Panc1 (cell line): Measurements from ENCODE around the gene FNBP1L. TPM values are rescaled to one million over a fixed set of nuclear protein-coding genes. Genes with fewer than 3 reads are reported as not detected.

ENCODE experiments used
- ATAC-seq: fragments of 200-7000 bp; cut with Tn5 transposase; 2 replicates; pipeline ENCODE4 v1.9.1; 2020; ENCODE audit warnings: mild to moderate bottlenecking, moderate library complexity
- BruUV-seq: library from RNA; stranded (reverse); fragments of 400-500 nt; replicated peaks from 2 replicates; lab custom pipeline; 2021; lab: Mats Ljungman, UMichigan
- CTCF ChIA-PET: fragments of 300-600 bp; sonication (Branson Sonifier 250); formaldehyde crosslinking; loops from one replicate; lab custom pipeline; 2022; ENCODE audit warnings: antibody characterized with exemption; lab: Charles Lee
- POLR2A ChIA-PET: fragments of 300-600 bp; sonication (Branson Sonifier 250); formaldehyde crosslinking; loops from one replicate; lab custom pipeline; 2022; ENCODE audit warnings: antibody characterized with exemption; lab: Charles Lee
- DNase-seq: peaks from one replicate; pipeline ENCODE4 v3.0.0-alpha.2; 2010; ENCODE audit warnings: low read depth, low spot score
- H3K27ac ChIP-seq: 2 replicates; pipeline ENCODE4 v1.5.1; 2011; ENCODE audit warnings: mild to moderate bottlenecking, low read length, inconsistent platforms
- H3K27me3 ChIP-seq: fragments of 200-500 bp; sonication (Bioruptor generic); 2 replicates; pipeline ENCODE4 v1.6.0; 2014; ENCODE audit warnings: low read length, inconsistent platforms; ENCODE audit not compliant: control insufficient read depth, insufficient read depth
- H3K36me3 ChIP-seq: fragments of 200-500 bp; sonication (Bioruptor generic); 2 replicates; pipeline ENCODE4 v1.5.1; 2014; ENCODE audit warnings: inconsistent platforms, mild to moderate bottlenecking, low read length, moderate library complexity; ENCODE audit not compliant: control insufficient read depth, insufficient read depth
- H3K4me1 ChIP-seq: 2 replicates; pipeline ENCODE4 v1.5.1; 2011; ENCODE audit warnings: inconsistent platforms, mild to moderate bottlenecking, low read length, moderate library complexity; ENCODE audit not compliant: control insufficient read depth, insufficient read depth
- H3K4me3 ChIP-seq, 2 experiments: 2 replicates each; pipeline ENCODE4 v1.5.1; 2011 to 2012; ENCODE audit warnings: low read depth in 2 of 2, low read length in 2 of 2, mild to moderate bottlenecking in 2 of 2, inconsistent platforms in 1 of 2, moderate library complexity in 1 of 2
- H3K9me3 ChIP-seq: fragments of 200-500 bp; sonication (Bioruptor generic); 2 replicates; pipeline ENCODE4 v1.5.1; 2014; ENCODE audit warnings: low read depth, mild to moderate bottlenecking, inconsistent platforms, low read length, moderate library complexity; ENCODE audit not compliant: control insufficient read depth, insufficient read depth
- CTCF ChIP-seq: fragments of 450-650 bp; IDR thresholded peaks from 2 replicates; pipeline ENCODE4 v1.5.1; 2017; ENCODE audit warnings: mild to moderate bottlenecking
- POLR2AphosphoS5 ChIP-seq: IDR thresholded peaks from 2 replicates; pipeline ENCODE4 v1.6.1; 2012; ENCODE audit warnings: mild to moderate bottlenecking, low read depth, low read length, moderate library complexity
- REST ChIP-seq, 2 experiments: IDR thresholded peaks; 2 replicates each; pipeline ENCODE4 v1.6.1; 2011 to 2012; ENCODE audit warnings: low read depth in 2 of 2, control low read depth in 1 of 2, low read length in 1 of 2, mild to moderate bottlenecking in 1 of 2, moderate library complexity in 1 of 2; ENCODE audit not compliant: insufficient read depth in 1 of 2
- SIN3A ChIP-seq: IDR thresholded peaks from 2 replicates; pipeline ENCODE4 v1.6.1; 2012; ENCODE audit warnings: low read depth, mild to moderate bottlenecking, low read length, moderate library complexity, borderline replicate concordance; ENCODE audit not compliant: insufficient read depth
- TCF7L2 ChIP-seq: IDR thresholded peaks from 2 replicates; pipeline ENCODE4 v1.6.1; 2011; ENCODE audit warnings: mild to moderate bottlenecking, low read depth, low read length, inconsistent platforms
- in situ Hi-C: cut with HindIII; loops from 2 replicates; pipeline ENCODE4 v1.10.0; 2016; ENCODE audit warnings: low sequenced_read_pairs, low pct_unique_long_range_greater_than_20kb
- intact Hi-C: fragments of 100-400 bp; cut with micrococcal nuclease; formaldehyde crosslinking; loops from one replicate; pipeline ENCODE4 v1.10.0; 2022; ENCODE audit not compliant: unreplicated experiment
- total RNA-seq: library from RNA; stranded (reverse); gene quantifications from one replicate; pipeline ENCODE4 v1.2.1, GENCODE V29; 2021; ENCODE audit not compliant: unreplicated experiment

FNBP1L gene
- total RNA-seq, 1 experiment from 2014 or later, result 25.1 TPM

GRCh38 chr1:93501399-93501798 lies 53.5 kb downstream of the FNBP1L start:
- Histone ChIP-seq H3K4me3 (no peak overlapping the region), H3K36me3 (no peaks in the 10 kb centered on the region), H3K27ac (no peak overlapping the region), H3K27me3 (no peaks in the 10 kb centered on the region), H3K9me3 (no peaks in the 10 kb centered on the region), H3K4me1 (no peaks in the 10 kb centered on the region; the same call in 1 of the 2 replicates)
- in situ Hi-C loops, result no loop called here
- no TSS peak for BruUV-seq
- ATAC-seq (no peak), DNase-seq (no peak)
- TF ChIP-seq CTCF, result no peak
- no peak for TF ChIP-seq POLR2AphosphoS5
- TF ChIP-seq REST (IDR thresholded peaks at IDR 0.05; ENCODE audit: insufficient read depth in 1 of 2, low read depth in 2 of 2, low read length in 1 of 2), result no peak
- no peak for TF ChIP-seq TCF7L2
- no peak for TF ChIP-seq SIN3A
- ChIA-PET POLR2A (no interaction called here), CTCF (no interaction called here)
- intact Hi-C loops, result no loop called here

GRCh38 chr1:93501829-93502369 lies 54.0 kb downstream of the FNBP1L start:
- Histone ChIP-seq H3K4me1 (no peaks in the 10 kb centered on the region; the same call in 1 of the 2 replicates), H3K36me3 (no peaks in the 10 kb centered on the region), H3K27ac (no peak overlapping the region), H3K27me3 (no peaks in the 10 kb centered on the region), H3K9me3 (no peaks in the 10 kb centered on the region), H3K4me3 (no peak overlapping the region)
- ATAC-seq (no peak), DNase-seq (no peak)
- CTCF ChIA-PET, result no interaction called here
- intact Hi-C loops (no loop called here), in situ Hi-C loops (no loop called here)
- POLR2A ChIA-PET, result no interaction called here
- TF ChIP-seq CTCF, result no peak
- no peak for TF ChIP-seq TCF7L2
- no peak for TF ChIP-seq POLR2AphosphoS5
- TF ChIP-seq REST (IDR thresholded peaks at IDR 0.05; ENCODE audit: insufficient read depth in 1 of 2, low read depth in 2 of 2, low read length in 1 of 2), result no peak
- no peak for TF ChIP-seq SIN3A
- no TSS peak for BruUV-seq
